GM19351 (cell line): Measurements from ENCODE around the gene IGFBP5.

ENCODE experiments used
- ATAC-seq: cut with Tn5 transposase; IDR thresholded peaks from one replicate; pipeline ENCODE4 v1.9.1; 2021; ENCODE audit warnings: mild to moderate bottlenecking, moderate library complexity; ENCODE audit not compliant: unreplicated experiment

The IGFBP5 gene

DNA sequence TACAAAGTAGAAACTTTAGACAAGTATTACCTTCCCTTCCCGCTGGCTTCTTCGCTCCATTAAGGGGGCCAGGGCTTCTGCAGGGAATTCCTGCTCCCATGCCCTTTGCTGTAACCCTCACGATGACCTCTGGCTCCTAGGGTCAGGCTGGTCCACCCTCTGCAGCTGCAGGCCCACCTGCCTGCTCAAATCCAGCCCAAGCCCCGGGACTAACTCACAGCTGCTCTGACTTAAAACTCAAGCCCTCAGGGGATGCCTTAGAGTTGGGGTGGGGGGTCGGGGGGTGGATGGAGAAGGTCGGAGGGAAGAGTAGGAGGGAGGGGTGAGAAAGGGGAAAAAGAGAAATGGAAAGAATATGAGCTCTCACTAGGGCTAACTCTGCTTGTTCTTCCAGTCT, 4.9 kb downstream of the IGFBP5 start:
- no peak for ATAC-seq

DNA sequence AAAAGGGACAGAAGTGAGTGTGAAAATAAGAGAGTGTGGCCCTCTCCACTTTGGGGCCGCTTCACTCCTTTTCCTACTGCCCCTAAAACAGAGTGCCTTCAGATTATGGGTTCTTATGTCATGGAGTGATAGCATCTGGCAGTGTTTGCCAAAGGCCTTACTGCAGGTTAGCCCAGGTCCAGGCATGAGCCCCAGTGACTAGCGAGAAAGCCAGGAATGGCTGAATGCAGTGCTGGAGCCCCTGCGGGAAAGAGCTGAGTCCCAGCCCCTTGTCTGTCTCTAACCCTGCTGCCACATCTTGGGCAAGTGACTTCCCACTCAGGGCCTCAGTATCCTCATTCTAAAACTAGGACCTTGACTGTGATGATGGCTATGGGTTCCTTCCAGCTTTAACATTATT, 6.0 kb downstream of the IGFBP5 start:
- no peak for ATAC-seq

DNA sequence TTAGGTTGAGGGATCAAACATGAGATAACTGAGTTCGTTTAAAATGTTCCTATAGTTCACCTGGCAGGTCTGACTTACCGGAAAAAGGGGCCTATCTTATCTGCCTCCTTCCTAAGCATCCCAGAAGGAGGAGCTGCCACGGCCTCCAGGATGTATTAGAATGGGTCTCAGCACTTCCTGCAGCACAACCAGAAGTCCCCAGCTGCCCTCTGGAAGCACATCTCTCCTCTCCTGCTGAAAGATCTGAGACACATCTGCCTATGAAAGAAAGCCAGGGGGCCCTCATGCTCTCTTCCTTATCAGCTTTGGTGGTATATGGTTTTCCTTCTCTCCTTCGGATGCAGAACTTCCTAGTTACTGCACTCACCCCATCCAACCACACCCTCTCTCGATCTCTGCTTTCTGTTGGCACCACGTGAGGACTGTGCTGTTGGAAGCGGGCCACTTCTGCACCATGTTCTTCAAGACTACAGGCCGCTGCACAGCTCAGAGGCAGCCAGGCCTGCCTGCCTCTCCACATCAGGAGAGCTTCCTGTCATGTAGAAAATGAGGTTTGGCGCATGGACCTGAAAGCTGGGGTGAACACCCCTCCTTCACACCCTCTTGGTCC, 6.5 kb downstream of the IGFBP5 start:
- ATAC-seq, result no peak

DNA sequence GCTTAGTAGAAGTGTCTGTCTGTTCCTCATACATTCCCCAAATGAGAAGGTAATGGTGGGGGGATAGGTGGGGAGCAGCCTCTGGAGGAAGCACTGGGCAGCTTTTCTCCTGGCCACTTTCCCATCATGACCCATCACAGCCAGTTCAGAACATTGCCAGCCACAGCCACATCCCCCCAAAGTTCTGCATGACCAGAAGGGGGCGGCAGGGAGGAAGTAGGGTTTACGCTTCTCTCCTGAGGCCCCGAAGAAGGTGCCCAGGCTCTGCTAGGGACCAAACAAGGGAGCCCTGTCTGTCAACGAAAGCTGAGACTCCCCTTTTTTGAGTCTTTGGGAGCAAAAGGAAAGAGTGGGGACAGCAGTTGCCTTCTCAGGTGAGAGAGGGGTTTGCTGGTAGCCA, 7.7 kb downstream of the IGFBP5 start:
- no peak for ATAC-seq

DNA sequence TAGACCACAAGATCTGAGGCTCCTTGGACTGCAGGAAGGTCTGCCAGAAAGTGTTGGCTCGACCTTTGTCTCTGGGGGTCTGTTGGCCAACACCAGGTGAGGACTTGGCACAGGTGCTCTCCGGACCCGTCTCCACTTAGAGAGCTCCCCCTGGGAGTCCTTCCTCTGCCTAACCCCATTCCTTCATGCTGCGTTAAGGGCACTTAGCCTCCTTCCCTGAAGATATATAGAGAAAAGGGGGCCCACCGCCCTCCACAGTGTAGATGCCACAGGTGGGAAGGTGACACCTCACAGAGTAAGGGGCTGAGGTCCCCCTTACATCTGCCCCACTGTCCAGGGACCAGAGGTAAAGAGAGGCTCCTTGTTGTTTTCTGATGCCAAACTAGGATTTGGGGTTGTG, 8.2 kb downstream of the IGFBP5 start:
- ATAC-seq, result no peak

DNA sequence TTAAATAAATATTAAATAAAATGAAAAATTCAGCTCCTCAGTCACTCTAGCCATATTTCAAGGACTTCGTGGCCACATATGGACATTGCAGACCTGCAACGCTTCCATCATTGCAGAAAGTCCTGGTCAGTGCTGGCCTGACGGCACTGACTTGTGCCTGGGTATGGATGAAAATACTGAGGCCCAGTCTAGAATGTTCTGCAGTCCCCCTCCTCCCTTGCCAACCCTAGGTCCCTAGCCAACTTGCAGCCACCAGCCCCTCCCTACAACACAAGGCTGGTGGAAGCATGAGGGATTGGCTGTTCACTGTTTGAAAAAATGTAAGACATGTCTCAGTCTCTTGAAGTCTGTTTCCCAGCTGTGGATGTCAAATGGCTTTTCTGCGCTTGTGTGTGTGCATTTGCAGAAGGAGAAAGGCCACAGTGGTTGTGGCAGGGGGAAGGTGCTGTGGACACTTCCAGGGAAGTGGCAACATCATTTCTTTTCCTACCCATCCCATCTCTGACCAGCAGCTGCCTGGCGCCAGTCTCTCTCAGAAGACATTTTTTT, 9.9 kb downstream of the IGFBP5 start:
- ATAC-seq, result no peak

DNA sequence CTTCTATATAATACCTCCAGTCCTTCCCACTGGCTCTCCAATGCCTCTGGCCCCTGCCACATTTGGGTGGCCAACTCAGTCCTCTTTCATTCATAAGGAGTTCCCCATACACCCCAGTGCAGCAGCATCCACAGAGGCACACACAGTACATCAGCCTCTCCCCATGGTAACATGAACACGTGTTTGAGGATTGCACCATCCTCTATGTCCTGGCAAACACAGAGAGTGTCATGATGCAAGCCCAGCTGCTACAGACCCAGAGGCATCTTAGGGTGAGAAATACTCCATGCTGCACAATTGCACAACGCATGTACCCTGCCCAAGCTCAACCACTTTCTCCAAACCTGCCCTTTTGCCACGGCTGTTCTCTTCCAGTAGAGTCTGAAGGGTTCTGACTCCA, 11.5 kb downstream of the IGFBP5 start:
- ATAC-seq, result no peak

DNA sequence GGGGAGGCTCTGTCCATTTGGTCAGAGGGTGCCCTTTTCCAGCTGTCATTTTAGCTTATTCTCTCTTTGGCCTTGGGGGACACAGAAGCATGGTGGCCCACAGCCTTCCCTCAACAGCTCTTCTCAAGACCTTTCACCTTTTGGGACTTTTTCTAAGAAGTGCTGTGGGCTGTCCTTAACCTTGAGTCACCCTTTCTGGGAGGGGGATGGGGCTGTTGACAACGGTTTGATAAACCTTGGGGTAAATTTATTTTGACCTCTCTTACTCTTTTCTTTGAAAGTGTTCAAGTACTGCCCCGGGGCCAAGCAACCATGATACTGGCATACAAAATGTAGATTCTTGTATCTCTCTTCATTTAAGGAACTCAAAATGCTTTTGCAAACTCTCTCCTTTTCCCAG, 13.7 kb downstream of the IGFBP5 start:
- no peak for ATAC-seq

DNA sequence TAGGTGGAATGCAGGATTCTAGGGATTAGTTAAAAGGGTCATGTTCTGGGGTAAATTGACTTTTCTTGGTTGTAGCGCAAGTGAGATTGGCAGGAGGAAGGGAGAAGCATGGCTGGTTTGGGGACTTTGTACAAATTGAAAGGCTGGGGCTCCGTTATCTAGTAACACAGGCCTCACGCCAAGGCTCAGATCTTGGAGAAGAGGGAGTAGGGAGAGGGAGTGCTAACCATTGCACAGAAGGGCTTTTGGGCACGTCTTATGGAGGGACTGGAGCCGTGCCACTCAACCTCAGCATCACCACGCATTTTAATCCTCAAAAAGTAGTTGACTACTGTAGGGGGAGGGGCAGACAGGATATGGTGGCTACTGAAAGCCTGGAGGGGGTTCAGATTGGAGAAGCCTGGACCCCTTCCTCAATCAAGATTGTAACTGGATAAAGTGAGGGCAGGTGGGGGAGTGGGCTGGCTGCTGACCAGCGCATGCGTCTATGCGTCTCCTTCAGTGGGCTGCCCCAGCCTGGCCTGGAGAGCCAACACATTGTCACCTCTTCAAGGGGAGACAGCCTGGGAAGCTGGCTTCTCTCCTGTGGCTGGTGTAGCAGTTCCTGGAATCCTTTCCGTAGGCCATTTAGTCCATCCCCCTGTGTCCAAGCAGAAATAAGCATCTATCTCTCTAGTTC, 14.3 kb downstream of the IGFBP5 start:
- no peak for ATAC-seq

DNA sequence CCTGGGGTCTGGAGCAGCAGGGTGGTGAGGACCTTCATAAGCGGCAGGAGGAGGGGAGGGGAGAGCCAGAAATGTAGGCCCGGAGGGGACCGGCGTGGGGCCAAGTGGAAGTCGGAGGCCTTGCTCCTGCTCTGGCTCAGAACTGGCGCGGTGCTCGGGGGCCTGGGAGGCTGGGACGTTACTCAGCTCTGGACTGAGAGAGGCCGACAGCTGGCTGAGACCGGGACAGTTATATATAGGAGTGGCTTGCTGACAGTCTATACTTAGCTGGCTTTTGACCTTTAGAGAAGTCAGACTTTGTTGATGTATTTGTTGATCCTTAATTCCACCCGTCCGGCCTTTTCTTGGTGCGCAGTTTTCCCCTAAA, 15.7 kb downstream of the IGFBP5 start:
- ATAC-seq, result no peak

DNA sequence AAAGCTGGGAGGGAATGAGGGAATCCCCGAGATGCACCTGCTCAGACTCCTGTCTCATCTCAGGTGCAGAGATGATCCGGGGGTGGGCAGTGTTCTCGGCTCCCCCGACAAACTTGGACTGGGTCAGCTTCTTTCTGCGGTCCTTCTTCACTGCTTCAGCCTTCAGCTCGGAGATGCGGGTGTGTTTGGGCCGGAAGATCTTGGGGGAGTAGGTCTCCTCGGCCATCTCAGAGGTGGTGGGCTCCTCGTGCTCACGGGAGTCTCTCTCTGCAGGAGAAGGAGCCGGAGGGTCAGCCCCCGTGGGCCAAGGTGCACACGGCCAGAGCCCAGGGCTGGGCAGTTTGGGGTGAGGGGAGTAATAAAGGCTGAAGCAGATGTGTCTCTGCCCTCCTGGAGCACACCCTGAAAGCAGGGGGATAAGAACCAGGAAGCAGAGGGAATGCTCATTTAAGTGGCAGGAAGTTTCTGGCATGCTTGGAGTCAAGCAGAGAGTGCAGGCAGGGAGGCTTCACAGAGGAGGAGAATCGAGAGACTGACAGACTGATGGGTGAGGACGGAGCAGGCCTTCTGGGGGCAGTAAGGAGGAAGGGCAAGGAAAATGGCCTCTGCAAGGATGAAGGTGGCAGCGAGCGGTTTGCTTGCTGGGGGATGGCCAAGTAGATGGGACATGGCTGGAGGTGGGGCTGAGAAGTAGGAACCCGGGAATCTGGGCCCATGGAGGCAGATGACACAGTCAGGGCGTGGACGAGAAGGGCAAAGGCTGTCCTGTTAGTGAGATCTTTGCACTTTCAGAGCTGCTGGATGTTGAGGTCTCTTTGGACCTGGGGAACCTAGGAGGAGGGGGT, 16.3 kb downstream of the IGFBP5 start:
- no peak for ATAC-seq

DNA sequence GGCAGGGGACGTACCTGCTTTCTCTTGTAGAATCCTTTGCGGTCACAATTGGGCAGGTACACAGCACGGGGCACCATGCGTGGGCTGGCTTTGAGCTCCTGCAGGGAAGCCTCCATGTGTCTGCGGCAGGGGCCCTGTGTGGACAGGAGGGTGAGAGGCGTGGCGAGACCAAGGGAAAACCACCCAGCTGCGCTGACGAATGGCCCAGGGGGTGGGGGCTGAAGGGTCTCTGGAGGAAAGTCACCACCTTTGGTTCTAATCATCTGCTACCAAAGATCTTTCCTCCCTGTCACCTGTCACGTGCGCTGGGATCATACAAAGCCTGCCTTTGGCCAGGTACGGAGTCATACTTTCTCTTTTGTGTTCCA, 17.3 kb downstream of the IGFBP5 start:
- ATAC-seq, result no peak

DNA sequence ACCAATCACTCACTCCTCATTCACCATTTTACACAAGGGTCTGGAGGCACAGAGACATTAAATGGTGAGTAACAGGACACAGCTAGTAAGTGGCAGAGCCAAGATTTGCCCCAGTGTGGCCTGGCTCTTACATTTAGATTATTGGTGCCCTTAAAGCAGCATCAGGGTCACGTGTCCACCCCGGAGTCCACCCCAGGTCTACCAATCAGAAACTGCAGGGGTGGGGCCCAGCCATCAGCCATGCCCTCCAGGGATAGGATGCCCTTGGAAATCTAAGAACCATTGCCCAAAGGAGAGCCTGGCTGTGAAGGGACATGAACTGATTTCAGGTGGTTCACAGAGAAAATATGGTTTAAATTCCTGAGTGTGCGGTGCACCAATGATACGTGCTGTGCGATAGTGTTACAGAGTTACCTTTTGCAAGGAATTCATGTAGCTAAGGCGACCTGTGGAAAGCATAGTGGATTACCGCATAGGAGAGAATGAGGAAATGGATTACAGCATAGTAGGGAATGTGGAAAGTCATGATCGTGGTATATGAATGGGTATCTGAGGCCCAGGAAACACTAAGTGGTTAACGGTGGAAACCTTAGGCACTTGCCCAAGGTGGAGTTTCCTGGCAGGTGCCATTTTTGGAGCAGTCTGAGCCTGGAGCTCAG, 17.8 kb downstream of the IGFBP5 start:
- no peak for ATAC-seq

DNA sequence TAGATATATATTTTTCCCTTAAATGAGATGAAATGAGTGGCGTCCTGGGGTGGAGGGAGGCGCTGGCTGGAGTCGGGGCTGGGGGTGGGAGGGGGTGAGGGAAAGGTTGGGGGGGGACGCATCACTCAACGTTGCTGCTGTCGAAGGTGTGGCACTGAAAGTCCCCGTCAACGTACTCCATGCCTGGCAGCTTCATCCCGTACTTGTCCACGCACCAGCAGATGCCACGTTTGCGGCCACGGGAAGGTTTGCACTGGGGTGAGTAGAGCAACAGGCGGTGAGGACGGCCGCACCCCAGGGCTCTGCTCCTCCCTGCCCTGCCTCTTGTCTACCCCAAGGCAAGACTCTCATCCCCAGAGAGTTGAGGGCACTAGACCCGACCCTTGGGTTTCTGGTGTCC, 18.7 kb downstream of the IGFBP5 start:
- ATAC-seq, result no peak

DNA sequence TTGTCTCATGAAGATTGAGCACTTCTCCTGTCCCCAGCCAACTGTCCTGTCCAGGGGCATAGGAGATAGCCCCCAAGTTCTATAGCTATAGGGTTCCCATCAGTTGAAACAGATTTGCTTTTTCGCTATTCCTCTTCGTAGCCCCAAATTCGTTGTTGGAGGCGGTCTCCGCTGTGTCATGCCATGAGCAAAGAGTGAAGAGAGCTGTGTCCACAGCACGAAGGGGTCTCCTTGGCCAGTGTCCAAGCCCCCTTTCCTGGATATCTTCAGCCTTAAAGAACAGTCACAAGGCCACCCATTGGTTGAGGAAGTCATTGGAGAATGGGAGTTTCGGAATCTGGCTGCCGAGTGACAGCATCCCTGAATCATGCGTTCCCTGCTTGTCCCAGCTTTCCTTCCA, 21.0 kb downstream of the IGFBP5 start:
- ATAC-seq, result no peak

DNA sequence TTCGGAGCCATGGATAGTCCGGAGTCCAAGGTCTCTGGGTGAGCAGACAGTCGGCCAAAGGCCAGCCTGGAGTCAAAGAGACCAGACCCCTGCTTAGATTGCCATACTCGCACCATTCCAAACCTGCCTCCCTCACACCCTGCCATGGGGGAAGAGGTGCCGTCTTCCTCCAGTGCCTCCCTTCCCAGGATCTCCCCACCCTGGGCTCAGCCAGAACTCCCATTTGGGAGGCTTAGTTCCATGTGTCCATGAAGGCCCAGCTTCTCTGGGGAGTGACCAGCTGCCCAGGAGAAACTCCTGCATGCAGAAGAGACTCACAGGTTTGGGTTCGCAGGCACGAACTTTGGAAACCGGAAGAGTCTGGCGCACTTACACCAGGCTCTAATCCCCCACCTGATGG, 21.7 kb downstream of the IGFBP5 start:
- no peak for ATAC-seq

DNA sequence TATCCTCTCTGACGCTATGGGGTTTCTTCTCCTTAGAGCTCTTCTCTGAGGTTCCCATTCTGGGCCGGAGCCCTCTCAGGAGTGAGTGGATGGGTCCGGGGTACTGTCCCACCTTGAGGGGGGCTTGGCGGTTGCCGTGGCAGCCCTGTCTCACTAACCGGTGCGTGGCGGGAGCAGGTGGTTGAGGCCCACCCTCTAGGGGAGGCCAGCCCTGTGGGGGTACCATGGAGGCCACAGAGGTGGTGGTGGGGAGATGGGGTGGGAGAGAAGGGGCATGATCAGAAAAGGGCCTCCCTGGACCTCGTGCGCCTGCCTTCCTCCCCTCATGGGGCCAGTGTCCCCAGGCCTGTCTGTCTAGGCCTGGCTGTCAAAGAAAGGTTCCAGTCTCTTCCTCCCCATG, 22.3 kb downstream of the IGFBP5 start:
- ATAC-seq, result no peak

DNA sequence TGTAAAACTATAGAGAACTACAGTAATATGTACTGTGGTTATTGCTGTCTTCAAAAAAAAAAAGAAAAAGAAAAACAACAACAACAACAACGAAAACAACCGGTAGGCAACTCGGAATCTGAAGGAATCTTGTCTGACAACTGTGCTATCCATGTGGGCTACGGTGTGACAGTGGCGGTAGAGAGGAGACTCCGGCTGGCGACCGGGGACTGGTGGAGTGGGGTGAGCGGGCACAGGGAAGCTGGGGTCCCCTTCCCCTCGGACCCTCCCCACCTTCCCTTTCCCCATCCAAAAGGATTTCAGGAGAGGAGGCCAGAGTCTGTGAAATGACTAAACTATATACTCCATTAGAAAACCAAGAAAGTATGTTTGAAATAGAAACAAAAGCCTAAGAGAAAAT, 22.9 kb downstream of the IGFBP5 start:
- ATAC-seq, result no peak

DNA sequence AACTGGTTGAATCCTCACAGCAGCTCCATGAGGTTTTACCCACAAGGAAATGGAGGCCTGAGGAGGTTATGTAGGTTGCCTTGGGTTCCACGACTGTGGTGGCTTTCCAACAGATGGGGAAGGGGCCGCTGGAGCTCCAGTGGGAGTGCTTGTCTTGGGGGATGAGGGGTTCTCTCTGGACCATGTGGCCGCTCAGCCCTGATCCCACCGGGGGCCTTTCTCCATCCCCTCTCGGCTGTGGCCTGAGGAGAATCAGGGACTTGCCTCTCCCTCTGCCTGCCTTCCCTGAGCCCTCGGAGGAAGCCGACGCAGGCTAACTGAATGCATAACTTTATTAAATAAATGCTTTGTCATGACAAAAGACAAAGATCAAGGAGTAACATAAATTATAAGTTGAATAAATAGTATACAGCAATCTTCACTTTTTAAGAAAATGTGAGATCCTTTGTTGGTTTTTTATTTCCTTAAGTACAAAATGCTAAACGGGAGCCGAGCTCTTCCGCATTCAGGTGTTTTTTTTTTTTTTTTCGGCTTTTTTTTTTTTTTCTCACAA, 23.5 kb downstream of the IGFBP5 start:
- ATAC-seq, result no peak

DNA sequence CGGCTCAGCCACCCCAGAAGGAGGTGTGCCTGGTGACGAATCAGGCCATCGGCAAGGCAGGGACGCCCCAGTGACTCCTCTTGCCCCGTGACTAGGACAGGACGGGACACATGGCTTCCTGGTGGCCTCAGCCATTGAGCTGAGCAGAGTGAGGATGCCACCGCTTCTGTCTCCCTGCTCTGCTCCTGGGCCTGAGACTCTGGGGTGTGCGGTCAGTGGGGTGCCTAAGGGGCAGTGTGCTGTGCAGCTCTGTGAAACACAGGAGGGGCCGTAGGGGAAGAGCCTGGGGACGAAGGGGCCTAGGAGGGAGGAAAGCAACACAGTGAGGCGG, 24.3 kb downstream of the IGFBP5 start:
- ATAC-seq, result no peak
